NCI-H187 (cell line): ENCODE measurements around the gene TCL1A.
"Not testable (repeated sequence)": the region's sequence is repeated elsewhere in the genome, so short reads cannot be mapped to it uniquely, and the experiment has no call there.

Experiments
- DNase-seq, 2 experiments: peaks; one replicate each; lab custom pipeline; 2025; lab: John Stamatoyannopoulos, UW

TCL1A gene

GRCh38 chr14:95677179-95677835 is 36.6 kb downstream of the TCL1A start:
- no peak for DNase-seq

- DNase-seq = no peak
These were observed 38.4 kb downstream of the TCL1A start for GRCh38 chr14:95675486-95675885.

GRCh38 chr14:95674613-95675012 is 39.3 kb downstream of the TCL1A start:
- no peak for DNase-seq

DNA sequence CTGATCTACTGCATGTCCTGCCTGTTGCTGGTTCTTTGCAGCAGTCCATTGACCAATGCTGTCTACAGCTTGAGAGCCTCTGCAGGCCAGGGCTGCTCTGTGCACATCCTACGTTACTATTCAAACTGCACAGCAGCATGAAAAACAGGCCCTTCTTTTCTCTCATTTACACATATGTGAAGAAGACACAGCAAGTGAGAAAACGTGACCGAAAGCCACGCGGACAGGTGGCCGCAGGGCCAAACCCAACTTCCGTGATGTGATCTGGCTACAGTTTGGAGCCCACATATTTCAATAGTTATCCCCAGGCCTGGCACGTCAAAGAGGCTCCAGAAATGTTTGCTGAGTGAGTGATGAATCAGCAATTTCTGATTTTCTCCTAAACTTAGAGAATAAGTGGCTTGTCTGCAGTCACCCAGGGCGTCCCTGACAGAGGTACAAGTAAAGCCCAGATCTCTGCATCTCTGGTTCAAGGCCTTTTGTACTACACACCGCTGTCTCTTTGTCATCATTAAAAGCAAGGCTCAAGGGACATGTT is 45.6 kb downstream of the TCL1A start:
- DNase-seq = no peak

DNA sequence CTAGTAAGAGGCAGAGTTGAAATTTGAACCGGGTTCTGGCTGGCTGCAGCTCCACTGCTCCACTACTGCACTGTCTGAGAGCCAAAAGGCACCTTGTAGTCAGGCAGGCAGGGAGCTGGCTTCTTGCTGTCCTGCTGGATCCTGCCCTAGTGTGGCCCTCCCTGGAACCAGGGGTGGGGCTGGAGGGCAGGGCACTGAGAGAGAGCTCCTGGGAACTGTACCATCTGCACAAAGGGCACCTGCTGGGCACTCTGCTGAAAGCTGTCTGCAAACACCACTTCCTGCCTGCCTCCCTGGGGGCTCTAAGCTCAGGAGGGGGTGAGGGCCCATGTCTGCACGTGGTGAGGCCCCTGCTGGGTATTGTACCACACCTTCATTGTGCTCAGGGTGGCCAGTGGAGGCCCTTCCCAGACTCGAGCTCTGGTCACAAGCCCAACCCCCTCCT is 46.7 kb downstream of the TCL1A start:
- DNase-seq = no peak

DNA sequence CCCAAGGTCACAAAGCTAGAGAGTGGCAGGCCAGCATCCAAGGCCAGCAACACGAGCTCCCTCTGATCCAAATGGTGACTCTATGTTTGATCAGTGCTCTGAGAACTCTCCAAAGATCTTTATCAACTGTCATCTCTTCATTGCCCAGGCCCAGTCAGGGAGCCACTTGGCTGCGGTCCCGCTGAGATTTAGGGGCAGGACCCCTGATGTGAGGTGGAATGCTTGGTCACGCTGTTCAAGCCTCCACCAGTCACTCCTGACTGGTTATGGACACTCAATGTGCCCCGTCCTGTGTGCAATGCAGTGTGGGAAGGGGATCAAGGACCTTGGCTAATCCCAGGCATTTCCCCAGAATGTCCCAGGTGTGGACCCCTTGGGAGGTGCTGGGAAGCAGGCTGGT is 47.5 kb downstream of the TCL1A start:
- DNase-seq = no peak

- DNase-seq = not testable (repeated sequence)
These were observed 48.4 kb downstream of the TCL1A start for GRCh38 chr14:95665530-95665929.

DNA sequence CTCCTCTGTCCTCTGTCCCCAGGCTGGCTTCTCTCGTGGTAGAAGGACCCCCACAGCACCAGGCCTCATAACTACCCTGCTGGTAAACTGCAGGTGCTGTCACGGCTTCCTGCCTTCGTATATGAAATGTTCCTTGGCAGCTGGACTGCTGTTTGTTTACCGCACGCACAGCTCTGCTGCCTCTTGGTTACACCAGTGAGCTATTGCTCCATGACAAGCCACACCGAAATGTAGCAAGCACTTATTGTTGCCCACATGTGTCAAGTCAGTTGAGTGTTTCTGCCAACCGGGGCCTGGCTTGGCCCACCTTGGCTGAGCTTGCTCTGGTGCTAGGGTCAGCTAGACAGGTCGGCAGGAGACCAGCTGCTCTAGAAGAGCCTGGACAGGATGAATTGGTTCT is 49.4 kb downstream of the TCL1A start:
- no peak for DNase-seq

GRCh38 chr14:95664066-95664465 is 49.9 kb downstream of the TCL1A start:
- DNase-seq = no peak

DNA sequence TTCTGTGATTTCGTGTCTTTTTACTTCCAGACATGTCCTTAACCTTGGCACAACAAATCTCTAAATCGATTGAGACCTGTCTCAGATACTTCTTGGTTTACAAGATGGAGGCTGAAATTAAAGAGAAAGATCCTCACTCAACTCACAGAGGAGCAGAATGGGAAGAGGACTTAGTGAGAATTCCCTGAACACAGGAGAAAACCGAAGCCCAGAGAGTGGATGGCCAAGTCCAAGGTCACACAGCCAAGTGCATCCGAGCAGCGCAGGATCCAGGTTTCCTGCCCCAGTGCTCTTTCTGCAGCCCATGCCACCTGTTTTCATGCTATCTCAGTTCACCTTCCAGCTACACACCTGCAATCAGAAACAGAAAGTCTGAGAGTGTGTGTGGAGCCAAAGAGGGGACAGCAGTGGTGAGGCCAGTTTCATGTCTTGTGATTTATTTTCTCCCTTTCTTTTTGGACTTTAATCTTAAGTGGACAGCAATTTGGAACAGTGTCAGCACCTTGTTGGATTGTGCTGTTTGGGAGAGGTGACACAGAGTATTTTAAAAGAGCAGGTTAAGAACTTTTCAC is 50.6 kb downstream of the TCL1A start:
- DNase-seq = no peak

- DNase-seq = no peak
These were observed 51.3 kb downstream of the TCL1A start for GRCh38 chr14:95662376-95663186.

DNA sequence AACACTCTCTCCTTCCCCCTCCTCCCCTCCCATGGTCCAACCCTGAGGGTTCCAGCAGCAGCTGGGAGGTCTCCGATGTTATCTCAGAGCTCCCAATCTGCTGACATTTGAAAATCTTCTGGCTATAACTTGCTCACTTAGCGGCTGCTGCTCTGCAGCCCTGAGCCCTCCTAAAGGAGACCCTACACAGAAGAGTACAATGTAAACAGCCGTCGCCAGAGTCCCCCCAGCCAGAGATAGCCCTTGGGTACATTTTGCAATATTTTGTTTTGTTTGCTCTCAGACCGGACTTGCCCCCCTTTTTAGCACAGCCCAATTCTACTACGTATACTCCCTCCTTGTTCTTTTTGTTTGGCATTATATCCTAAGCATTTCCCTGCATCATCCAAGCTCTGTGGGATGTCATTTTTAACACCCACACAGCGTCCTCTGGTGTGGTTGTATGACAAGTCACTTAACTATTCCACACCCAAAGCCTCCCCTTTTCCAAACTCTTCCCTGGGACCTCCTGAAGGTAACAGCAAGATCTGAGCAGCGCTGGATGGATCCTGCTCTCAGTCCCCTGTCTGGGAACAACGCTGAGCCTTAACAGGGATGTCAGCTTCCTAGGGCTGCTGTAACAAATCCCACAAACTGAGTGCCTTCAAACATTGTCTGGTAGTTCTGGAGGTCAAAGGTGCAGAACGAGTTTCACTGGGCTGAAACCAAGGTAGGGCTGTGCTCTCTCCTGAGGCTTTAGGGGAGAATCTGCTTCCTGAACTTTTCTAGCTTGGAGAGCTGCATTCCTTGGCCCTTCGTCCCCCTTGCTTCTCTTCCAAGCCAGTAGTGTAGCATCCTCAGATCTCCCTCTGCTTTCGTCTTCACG is 53.0 kb downstream of the TCL1A start:
- no peak for DNase-seq

DNA sequence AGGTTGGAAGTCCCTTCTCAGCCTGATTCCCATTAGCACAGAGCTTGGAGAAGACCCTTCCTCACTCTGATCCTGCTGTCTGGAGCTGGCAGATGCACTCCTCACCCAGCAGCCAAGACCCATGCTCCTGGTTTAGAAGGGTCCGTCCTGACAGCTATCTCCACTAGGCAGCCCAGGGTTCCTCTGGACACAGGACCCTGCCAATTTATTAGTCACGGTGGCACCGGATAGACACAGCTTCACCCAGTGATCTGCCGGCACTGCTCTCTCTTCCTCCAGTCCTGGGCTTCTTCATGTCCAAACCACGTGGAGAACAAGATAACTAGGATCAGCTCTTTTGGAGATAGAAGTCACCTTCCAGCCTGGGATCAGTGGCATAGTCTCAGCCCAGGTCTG is 53.9 kb downstream of the TCL1A start:
- DNase-seq = no peak
